Neural progenitor cell (in vitro differentiated cells): ENCODE measurements around the gene ZBP1. TPM values are rescaled to one million over a fixed set of nuclear protein-coding genes. Genes with fewer than 3 reads are reported as not detected.

ENCODE experiments used
- DNase-seq: peaks from one replicate; pipeline ENCODE4 v3.0.0-alpha.2; 2016; ENCODE audit warnings: low spot score
- H2AFZ ChIP-seq: fragments of 200-600 bp; sonication (generic); replicated peaks from 2 replicates; pipeline ENCODE4 v1.6.1; 2016; ENCODE audit warnings: antibody characterized with exemption
- H3F3A ChIP-seq: fragments of 200-600 bp; sonication (generic); 2 replicates; pipeline ENCODE4 v1.6.1; 2016; ENCODE audit warnings: antibody characterized with exemption, low read depth
- H3K27ac ChIP-seq: fragments of 200-600 bp; sonication (generic); 2 replicates; pipeline ENCODE4 v1.5.1; 2016; ENCODE audit warnings: mild to moderate bottlenecking
- H3K27me3 ChIP-seq: fragments of 200-600 bp; sonication (generic); 2 replicates; pipeline ENCODE4 v1.6.1; 2016; ENCODE audit warnings: mild to moderate bottlenecking, moderate library complexity
- H3K36me3 ChIP-seq: fragments of 200-600 bp; sonication (generic); 2 replicates; pipeline ENCODE4 v1.5.1; 2016
- H3K4me1 ChIP-seq: fragments of 200-600 bp; sonication (generic); 2 replicates; pipeline ENCODE4 v1.6.1; 2016; ENCODE audit warnings: mixed run types
- H3K4me2 ChIP-seq: fragments of 200-600 bp; sonication (generic); 2 replicates; pipeline ENCODE4 v1.6.1; 2016
- H3K4me3 ChIP-seq: fragments of 200-600 bp; sonication (generic); 2 replicates; pipeline ENCODE4 v1.5.1; 2016
- H3K79me2 ChIP-seq: fragments of 200-600 bp; sonication (generic); 2 replicates; pipeline ENCODE4 v1.6.1; 2016; ENCODE audit warnings: low read depth
- H3K9ac ChIP-seq: fragments of 200-600 bp; sonication (generic); 2 replicates; pipeline ENCODE4 v1.6.1; 2016
- H3K9me3 ChIP-seq: fragments of 200-600 bp; sonication (generic); 2 replicates; pipeline ENCODE4 v1.5.1; 2016; ENCODE audit warnings: low read depth
- H4K20me1 ChIP-seq: fragments of 200-600 bp; sonication (generic); 2 replicates; pipeline ENCODE4 v1.6.1; 2016; ENCODE audit warnings: low read depth
- H3K27ac Mint-ChIP-seq: 3 replicates; pipeline ENCODE4 v1.8.0; 2021; ENCODE audit warnings: mixed read lengths
- H3K27me3 Mint-ChIP-seq: 2 replicates; pipeline ENCODE4 v1.8.0; 2022; ENCODE audit warnings: low read depth, mild to moderate bottlenecking, inconsistent platforms, moderate library complexity, mixed read lengths; ENCODE audit not compliant: insufficient read depth
- H3K36me3 Mint-ChIP-seq: 3 replicates; pipeline ENCODE4 v1.8.0; 2021; ENCODE audit warnings: mixed read lengths
- H3K4me1 Mint-ChIP-seq: 3 replicates; pipeline ENCODE4 v1.8.0; 2021; ENCODE audit warnings: mixed read lengths
- H3K4me3 Mint-ChIP-seq: 3 replicates; pipeline ENCODE4 v1.8.0; 2021; ENCODE audit warnings: mild to moderate bottlenecking, moderate library complexity, mixed read lengths
- H3K9me3 Mint-ChIP-seq: 3 replicates; pipeline ENCODE4 v1.8.0; 2020; ENCODE audit warnings: mixed read lengths
- CTCF ChIP-seq: fragments of 200-600 bp; sonication (generic); IDR thresholded peaks from 2 replicates; pipeline ENCODE4 v1.5.1; 2017; ENCODE audit warnings: antibody characterized with exemption, mild to moderate bottlenecking
- EZH2 ChIP-seq: fragments of 200-600 bp; sonication (generic); IDR thresholded peaks from 2 replicates; pipeline ENCODE4 v1.6.1; 2017; ENCODE audit warnings: antibody characterized with exemption, mild to moderate bottlenecking, moderate library complexity
- EZH2phosphoT487 ChIP-seq: fragments of 200-600 bp; sonication (generic); IDR thresholded peaks from 2 replicates; pipeline ENCODE4 v1.6.1; 2017; ENCODE audit warnings: antibody characterized with exemption
- total RNA-seq: library from RNA; depleted of rRNA; stranded (reverse); fragments of >200 nt; gene quantifications from 2 replicates; pipeline ENCODE4 v1.2.3, GENCODE V29; 2015; ENCODE audit warnings: low replicate concordance

ZBP1 gene
- total RNA-seq, 1 donor from 2014 or later, result not detected

- Mint-ChIP-seq H3K27me3 (peaks cover 18% of the 10 kb centered on the region), H3K9me3 (no peaks in the 10 kb centered on the region), H3K4me3 (no peak overlapping the region), H3K4me1 (peaks cover 5% of the 10 kb centered on the region), H3K36me3 (peaks cover 7% of the 10 kb centered on the region), H3K27ac (no peak overlapping the region)
- Histone ChIP-seq H3K27ac (no peak overlapping the region), H3K9ac (no peak overlapping the region), H3F3A (no peaks in the 10 kb centered on the region), H3K4me3 (no peak overlapping the region), H3K9me3 (no peaks in the 10 kb centered on the region), H3K79me2 (no peaks in the 10 kb centered on the region), H3K27me3 (no peaks in the 10 kb centered on the region), H3K36me3 (no peaks in the 10 kb centered on the region), H4K20me1 (no peaks in the 10 kb centered on the region), H2AFZ (no peak overlapping the region), H3K4me1 (no peaks in the 10 kb centered on the region), H3K4me2 (no peak overlapping the region)
- no peak for DNase-seq
- TF ChIP-seq EZH2, result no peak
- TF ChIP-seq CTCF, result no peak
- TF ChIP-seq EZH2phosphoT487, result no peak
Measured at GRCh38 chr20:57651881-57652605, 31.8 kb upstream of the ZBP1 start.

GRCh38 chr20:57650756-57651483, 30.7 kb upstream of the ZBP1 start:
- no peak overlapping the region for H3K4me2 ChIP-seq
- no peaks in the 10 kb centered on the region for H3F3A ChIP-seq
- H3K27ac Mint-ChIP-seq, result no peak overlapping the region
- H4K20me1 ChIP-seq, result no peaks in the 10 kb centered on the region
- H3K4me1 ChIP-seq, result no peaks in the 10 kb centered on the region
- H2AFZ ChIP-seq, result no peak overlapping the region
- no peak overlapping the region for H3K27ac ChIP-seq
- no peak overlapping the region for H3K9ac ChIP-seq
- H3K27me3 Mint-ChIP-seq, result peaks cover 25% of the 10 kb centered on the region
- no peak overlapping the region for H3K4me3 Mint-ChIP-seq
- peaks cover 5% of the 10 kb centered on the region for H3K4me1 Mint-ChIP-seq
- no peaks in the 10 kb centered on the region for H3K27me3 ChIP-seq
- H3K9me3 Mint-ChIP-seq, result peaks cover 3% of the 10 kb centered on the region
- H3K9me3 ChIP-seq, result no peaks in the 10 kb centered on the region
- H3K4me3 ChIP-seq, result no peak overlapping the region
- no peaks in the 10 kb centered on the region for H3K79me2 ChIP-seq
- H3K36me3 Mint-ChIP-seq, result peaks cover 7% of the 10 kb centered on the region
- H3K36me3 ChIP-seq, result no peaks in the 10 kb centered on the region
- no peak for DNase-seq
- TF ChIP-seq EZH2 (no peak), CTCF (no peak), EZH2phosphoT487 (no peak)

GRCh38 chr20:57650266-57650665, 30.0 kb upstream of the ZBP1 start:
- Mint-ChIP-seq H3K36me3 (peaks cover 8% of the 10 kb centered on the region), H3K27ac (no peak overlapping the region), H3K27me3 (peaks cover 22% of the 10 kb centered on the region), H3K4me3 (no peak overlapping the region), H3K9me3 (peaks cover 6% of the 10 kb centered on the region), H3K4me1 (peaks cover 5% of the 10 kb centered on the region)
- no peak for DNase-seq
- Histone ChIP-seq H3K79me2 (no peaks in the 10 kb centered on the region), H2AFZ (no peak overlapping the region), H3F3A (no peaks in the 10 kb centered on the region), H3K9me3 (no peaks in the 10 kb centered on the region), H3K4me1 (no peaks in the 10 kb centered on the region), H3K27me3 (no peaks in the 10 kb centered on the region), H3K4me2 (no peak overlapping the region), H3K4me3 (no peak overlapping the region), H3K9ac (no peak overlapping the region), H4K20me1 (no peaks in the 10 kb centered on the region), H3K36me3 (no peaks in the 10 kb centered on the region), H3K27ac (no peak overlapping the region)
- no peak for TF ChIP-seq EZH2
- no peak for TF ChIP-seq CTCF
- TF ChIP-seq EZH2phosphoT487, result no peak
